GM12878 (cell line): ENCODE results near the gene NXPH1. TPM values are rescaled to one million over a fixed set of nuclear protein-coding genes. Genes with fewer than 3 reads are reported as not detected.

ENCODE experiments used
- ATAC-seq: fragments of 200-7000 bp; cut with Tn5 transposase; 3 replicates; pipeline ENCODE4 v1.9.1; 2020; ENCODE audit warnings: mild to moderate bottlenecking, moderate library complexity
- BruUV-seq: library from RNA; stranded (reverse); fragments of 400-500 nt; replicated peaks from 2 replicates; lab custom pipeline; 2021; lab: Mats Ljungman, UMichigan
- CTCF ChIA-PET: fragments of 300-600 bp; sonication (Branson Sonifier 250); formaldehyde crosslinking; extraction: SDS; loops from one replicate; lab custom pipeline; 2021; ENCODE audit warnings: inconsistent platforms; lab: Yijun Ruan, JAX
- POLR2A ChIA-PET: fragments of 350-600 bp; formaldehyde crosslinking; extraction: SDS; loops from one replicate; lab custom pipeline; 2021; ENCODE audit warnings: inconsistent platforms; lab: Charles Lee
- RAD21 ChIA-PET: fragments of 300-600 bp; sonication (Branson Sonifier 250); formaldehyde crosslinking; loops from one replicate; lab custom pipeline; 2023; ENCODE audit warnings: antibody characterized with exemption; ENCODE audit not compliant: unreplicated experiment; lab: Charles Lee
- SMC1A ChIA-PET: fragments of 300-600 bp; sonication (Branson Sonifier 250); formaldehyde crosslinking; loops from one replicate; lab custom pipeline; 2023; ENCODE audit not compliant: unreplicated experiment, uncharacterized antibody; lab: Charles Lee
- DNase-seq: peaks from one replicate; pipeline ENCODE4 v3.0.0-alpha.2; 2011; ENCODE audit warnings: low read depth, low spot score
- FAIRE-seq: peaks from 3 replicates; lab custom pipeline; 2011; peaks lifted over from hg19 to GRCh38; lab: Jason Lieb, UNC
- H2AFZ ChIP-seq: 2 replicates; pipeline ENCODE4 v1.6.0; 2011; ENCODE audit warnings: low read depth, low read length, control low read depth; ENCODE audit not compliant: control insufficient read depth
- H3K27ac ChIP-seq: 2 replicates; pipeline ENCODE4 v1.5.1; 2011; ENCODE audit warnings: control low read depth; ENCODE audit not compliant: control insufficient read depth, insufficient read depth
- H3K27me3 ChIP-seq, 2 experiments: replicated peaks in 1 of 2; 2 replicates each; pipeline versions ENCODE4 v1.6.0 to v1.6.1; 2011; ENCODE audit warnings: low read length in 1 of 2; ENCODE audit not compliant: control insufficient read depth in 2 of 2, insufficient read depth in 2 of 2
- H3K36me3 ChIP-seq, 2 experiments: 2 replicates each; pipeline ENCODE4 v1.5.1; 2011; ENCODE audit warnings: low read length in 1 of 2; ENCODE audit not compliant: control insufficient read depth in 2 of 2, insufficient read depth in 2 of 2
- H3K4me1 ChIP-seq: 2 replicates; pipeline ENCODE4 v1.6.1; 2011; ENCODE audit warnings: mild to moderate bottlenecking, low read length, moderate library complexity, mixed read lengths; ENCODE audit not compliant: control insufficient read depth, insufficient read depth
- H3K4me2 ChIP-seq: 2 replicates; pipeline ENCODE4 v1.6.0; 2011; ENCODE audit warnings: control low read depth; ENCODE audit not compliant: control insufficient read depth, insufficient read depth
- H3K4me3 ChIP-seq: fragments of 200-600 bp; sonication (generic); 2 replicates; pipeline ENCODE4 v1.5.1; 2016
- H3K79me2 ChIP-seq: 2 replicates; pipeline ENCODE4 v1.6.0; 2011; ENCODE audit warnings: low read length; ENCODE audit not compliant: control insufficient read depth, insufficient read depth
- H3K9ac ChIP-seq: 2 replicates; pipeline ENCODE4 v1.8.0; 2011; ENCODE audit warnings: low read length, control low read depth, mixed read lengths; ENCODE audit not compliant: control insufficient read depth, insufficient read depth
- H3K9me3 ChIP-seq: replicated peaks from 3 replicates; pipeline ENCODE4 v1.5.1; 2011; ENCODE audit warnings: mild to moderate bottlenecking, low read length; ENCODE audit not compliant: control insufficient read depth, insufficient read depth
- H4K20me1 ChIP-seq: 2 replicates; pipeline ENCODE4 v1.6.0; 2011; ENCODE audit not compliant: control insufficient read depth, insufficient read depth
- CEBPZ ChIP-seq: fragments of 150-350 bp; IDR thresholded peaks from 2 replicates; pipeline ENCODE4 v1.6.1; 2016; ENCODE audit warnings: low read depth, low read length
- CTCF ChIP-seq, 3 experiments: IDR thresholded peaks in 2 of 3; conservative IDR thresholded peaks in 1 of 3; 2 replicates each; pipeline ENCODE4 v1.5.1; 2011; ENCODE audit warnings: low read depth in 3 of 3, low read length in 3 of 3, mild to moderate bottlenecking in 3 of 3, control low read depth in 2 of 3, moderate library complexity in 2 of 3, inconsistent platforms in 1 of 3, mixed read lengths in 1 of 3; ENCODE audit not compliant: control insufficient read depth in 2 of 3, insufficient read depth in 1 of 3; ENCODE audit errors: extremely low read depth in 1 of 3
- ESRRA ChIP-seq: IDR thresholded peaks from 2 replicates; pipeline ENCODE4 v1.6.1; 2012; ENCODE audit warnings: mild to moderate bottlenecking, low read length, improper control_type of control experiment
- ETV6 ChIP-seq, 2 experiments: fragments of 450-650 bp in 1 of 2; IDR thresholded peaks in 1 of 2; conservative IDR thresholded peaks in 1 of 2; 2 replicates each; pipeline ENCODE4 v1.6.1; 2014; ENCODE audit warnings: antibody characterized with exemption in 1 of 2, borderline replicate concordance in 1 of 2, low read depth in 1 of 2, mild to moderate bottlenecking in 1 of 2, moderate library complexity in 1 of 2
- FOXM1 ChIP-seq: IDR thresholded peaks from 2 replicates; pipeline ENCODE4 v1.6.1; 2012; ENCODE audit warnings: low read depth, mild to moderate bottlenecking, inconsistent platforms, low read length, moderate library complexity
- IRF4 ChIP-seq: IDR thresholded peaks from 2 replicates; pipeline ENCODE4 v1.6.1; 2011; ENCODE audit warnings: low read depth, low read length
- STAT1 ChIP-seq: fragments of 450-650 bp; conservative IDR thresholded peaks from 2 replicates; pipeline ENCODE4 v1.6.1; 2014; ENCODE audit warnings: antibody characterized with exemption, mild to moderate bottlenecking
- ZBTB11 ChIP-seq: fragments of 450-650 bp; formaldehyde crosslinking; IDR thresholded peaks from 2 replicates; pipeline ENCODE4 v1.5.0; 2022; ENCODE audit warnings: mild to moderate bottlenecking, missing genetic modification characterization
- ZNF274 ChIP-seq: IDR thresholded peaks from one replicate; pipeline ENCODE4 v1.8.0; 2011; ENCODE audit not compliant: insufficient read length, insufficient read depth
- WGBS: methylation state at CpG from one replicate; pipeline ENCODE4 v1.1.6; 2016; ENCODE audit warnings: low lambda C conversion rate; ENCODE audit not compliant: insufficient replicate concordance, insufficient coverage; ENCODE audit errors: missing lambda C conversion rate; 5-methylcytosine and 5-hydroxymethylcytosine counted together
- in situ Hi-C: fragments of 300-500 bp; cut with MboI; formaldehyde crosslinking; loops from 9 replicates; pipeline ENCODE4 v1.14.3; 2018; ENCODE audit warnings: mixed read lengths
- intact Hi-C: fragments of 100-400 bp; cut with micrococcal nuclease; formaldehyde crosslinking; loops from one replicate; pipeline ENCODE4 v1.14.2; 2022; ENCODE audit not compliant: unreplicated experiment
- polyA plus RNA-seq, 11 experiments: library from polyadenylated mRNA; depleted of rRNA in 4 of 11; unstranded in 6 of 11; stranded (reverse) in 5 of 11; fragments of >200 nt; fragmentation: Nextera tagmentation in 4 of 11; fragmentation: Illumina TruSeq in 1 of 11; extraction: Ambion mirVana in 4 of 11; extraction: Trizol in 1 of 11; gene quantifications; 1 replicate in 1 of 11; 2 replicates in 10 of 11; pipeline versions ENCODE4 v1.2.1 to v1.2.3, GENCODE V29; 2011 to 2016; ENCODE audit warnings: inconsistent platforms in 2 of 11, missing spikeins in 2 of 11, low read depth in 1 of 11
- total RNA-seq, 4 experiments: library from RNA; depleted of rRNA in 3 of 4; stranded (reverse); fragments of >200 nt in 3 of 4; fragmentation: Illumina TruSeq in 1 of 4; extraction: Trizol in 1 of 4; gene quantifications; 2 replicates each; pipeline versions ENCODE4 v1.2.1 to v1.2.3, GENCODE V29; 2013 to 2021

The NXPH1 gene
- total and polyA plus RNA-seq, 10 of the 15 experiments (the other 5 are each of a cell fraction or from before 2014, with no cell fraction given), result 0.06 to 0.34 TPM; not detected in 8

- Histone ChIP-seq H3K9ac (no peak overlapping the region), H3K9me3 (no peaks in the 10 kb centered on the region), H3K4me3 (no peak overlapping the region), H3K79me2 (no peaks in the 10 kb centered on the region), H3K4me1 (no peaks in the 10 kb centered on the region), H3K27me3 (no peaks in the 10 kb centered on the region), H4K20me1 (no peaks in the 10 kb centered on the region), H2AFZ (no peak overlapping the region), H3K4me2 (no peak overlapping the region), H3K36me3 (no peaks in the 10 kb centered on the region), H3K27ac (no peak overlapping the region)
- no peak for ATAC-seq
- WGBS, result 50% methylated on average over 4 of the region's 4 CpGs
- ChIA-PET SMC1A (interaction anchor here (0.5 to 1.6 kb wide), 4 partner anchors 8 to 71 kb away, joined by 3 read pairs; no protein-coding TSS in a partner anchor), CTCF (interaction anchor here (1.1 kb wide), 1 partner anchor 8 kb away, joined by 3 read pairs; no protein-coding TSS in a partner anchor), RAD21 (no interaction called here), POLR2A (interaction anchor here (0.6 kb wide), 1 partner anchor 19 kb away, joined by 3 read pairs; no protein-coding TSS in a partner anchor)
- TF ChIP-seq CEBPZ, result no peak
- TF ChIP-seq ESRRA, result no peak
- TF ChIP-seq IRF4, result no peak
- TF ChIP-seq ETV6 (conservative IDR thresholded peaks at IDR 0.05 in 1 of 2, IDR thresholded peaks at IDR 0.05 in 1 of 2; ENCODE audit: borderline replicate concordance in 1 of 2, low read depth in 1 of 2), result no peak
- no peak for TF ChIP-seq ZNF274
- TF ChIP-seq STAT1, result no peak
- no peak for TF ChIP-seq FOXM1
- no peak for TF ChIP-seq ZBTB11 (CRISPR knock-in tag)
- TF ChIP-seq CTCF (IDR thresholded peaks at IDR 0.05 in 2 of 3, conservative IDR thresholded peaks at IDR 0.05 in 1 of 3; ENCODE audit: control insufficient read depth in 2 of 3, extremely low read depth in 1 of 3, insufficient read depth in 1 of 3, low read depth in 3 of 3, low read length in 3 of 3), result no peak
- DNase-seq, result no peak
- no TSS peak for BruUV-seq
- in situ Hi-C loops, result no loop called here
- intact Hi-C loops, result no loop called here
- FAIRE-seq, result no peak
Observed at GRCh38 chr7:8637322-8637721, 203.9 kb downstream of the NXPH1 start.
